Erythroblast (primary cell): ENCODE results near the gene PIEZO2.
"Not testable (repeated sequence)": the region's sequence is repeated elsewhere in the genome, so short reads cannot be mapped to it uniquely, and the experiment has no call there.

Experiments
- DNase-seq, 2 experiments: peaks; one replicate each; lab custom pipeline; 2025; lab: John Stamatoyannopoulos, UW
- GATA1 ChIP-seq: IDR thresholded peaks from 2 replicates; pipeline ENCODE4 v1.6.1; 2011; ENCODE audit warnings: low read depth, mild to moderate bottlenecking, control low read depth, low read length, moderate library complexity
- POLR2A ChIP-seq: IDR thresholded peaks from 2 replicates; pipeline ENCODE4 v1.6.1; 2011; ENCODE audit warnings: mild to moderate bottlenecking, low read length

PIEZO2 gene

DNA sequence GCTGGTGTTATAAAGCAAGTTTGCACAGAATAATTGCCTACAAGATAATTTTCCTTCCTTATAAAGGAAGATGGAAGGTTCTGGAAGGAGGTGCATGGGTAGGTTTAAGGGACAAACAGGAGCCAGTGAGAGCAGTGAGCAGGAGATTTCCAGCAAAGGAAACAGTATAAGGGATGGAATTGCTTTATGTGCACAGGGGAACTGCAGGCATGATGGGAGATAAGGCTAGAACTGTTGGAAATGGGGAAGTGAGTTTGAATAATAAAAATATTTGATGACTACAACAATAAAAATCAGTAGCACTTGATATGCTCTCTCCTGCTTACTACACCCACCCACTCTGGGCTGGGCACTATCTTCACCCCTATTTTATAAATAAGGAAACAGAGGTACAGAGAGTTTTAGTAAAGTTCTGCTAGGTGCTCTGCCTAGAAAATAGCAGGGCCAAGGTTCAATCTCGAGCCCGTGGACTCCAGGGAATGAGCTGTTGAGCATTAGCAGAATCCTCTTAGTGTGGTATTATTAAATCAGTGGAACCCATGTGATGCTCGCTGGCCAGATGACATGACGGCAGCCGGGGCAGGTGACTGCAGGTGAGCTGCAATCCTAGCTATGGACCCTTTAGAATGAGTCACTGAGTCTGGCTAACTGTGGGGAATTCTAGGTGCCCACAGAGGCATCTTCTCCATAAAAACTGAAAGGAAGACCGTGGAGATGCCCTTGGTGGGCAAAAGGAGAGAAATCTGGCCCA lies 302.5 kb downstream of the PIEZO2 start:
- DNase-seq = no peak
- no peak for TF ChIP-seq GATA1

DNA sequence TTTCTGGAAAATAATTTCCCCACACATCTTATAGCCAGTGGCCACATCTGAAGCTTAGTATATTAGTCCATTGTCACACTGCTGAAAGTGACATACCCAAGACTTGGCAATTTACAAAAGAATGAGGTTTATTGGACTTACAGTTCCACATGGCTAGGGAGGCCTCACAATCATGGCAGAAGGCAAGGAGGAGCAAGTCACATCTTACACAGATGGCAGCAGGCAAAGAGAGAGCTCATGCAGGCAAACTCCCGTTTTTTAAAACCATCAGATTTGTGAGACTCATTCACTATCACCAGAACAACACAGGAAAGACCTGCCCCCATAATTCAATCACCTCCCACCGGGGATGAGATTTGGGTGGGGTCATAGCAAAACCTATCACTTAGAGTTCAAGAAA lies 303.3 kb downstream of the PIEZO2 start:
- not testable (repeated sequence) for DNase-seq

DNA sequence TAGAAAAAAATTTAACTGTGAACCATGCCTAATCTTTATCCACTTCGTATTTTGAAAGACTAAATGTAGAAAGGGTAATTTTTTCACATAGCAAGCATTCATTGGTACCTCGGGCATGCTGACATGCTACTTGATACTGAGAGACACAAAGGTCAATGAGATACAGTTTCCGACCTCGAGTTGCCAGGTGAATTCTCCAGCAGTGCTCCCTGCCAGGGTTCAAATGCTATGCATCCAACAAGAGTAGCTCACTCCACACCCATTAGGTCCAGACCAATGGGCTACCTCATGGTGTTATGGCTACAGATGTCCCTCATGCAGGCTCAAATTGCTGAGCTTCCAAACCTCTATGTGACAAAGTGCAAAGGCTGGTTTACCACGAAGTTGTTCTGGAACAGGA lies 305.8 kb downstream of the PIEZO2 start:
- TF ChIP-seq POLR2A = no peak
- no peak for TF ChIP-seq GATA1
- DNase-seq = no peak

DNA sequence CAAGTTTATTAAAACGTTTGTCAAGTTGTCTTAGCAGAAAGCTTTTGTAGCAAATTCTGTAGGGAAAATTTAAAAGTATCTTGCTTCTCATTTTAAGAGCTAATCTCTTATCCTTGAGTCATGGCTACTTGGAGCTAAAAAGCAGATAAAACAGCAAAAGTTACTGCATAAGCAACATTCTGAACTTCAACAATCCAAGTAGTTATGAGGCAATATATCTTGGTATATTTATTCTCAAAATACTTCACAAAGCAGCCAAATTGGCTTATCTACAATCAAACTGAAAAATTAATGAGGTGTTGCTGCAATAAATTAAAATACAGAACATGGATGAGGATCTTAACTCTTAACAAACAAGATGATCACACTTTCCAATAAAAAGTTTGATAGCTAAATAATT lies 306.5 kb downstream of the PIEZO2 start:
- DNase-seq = no peak

DNA sequence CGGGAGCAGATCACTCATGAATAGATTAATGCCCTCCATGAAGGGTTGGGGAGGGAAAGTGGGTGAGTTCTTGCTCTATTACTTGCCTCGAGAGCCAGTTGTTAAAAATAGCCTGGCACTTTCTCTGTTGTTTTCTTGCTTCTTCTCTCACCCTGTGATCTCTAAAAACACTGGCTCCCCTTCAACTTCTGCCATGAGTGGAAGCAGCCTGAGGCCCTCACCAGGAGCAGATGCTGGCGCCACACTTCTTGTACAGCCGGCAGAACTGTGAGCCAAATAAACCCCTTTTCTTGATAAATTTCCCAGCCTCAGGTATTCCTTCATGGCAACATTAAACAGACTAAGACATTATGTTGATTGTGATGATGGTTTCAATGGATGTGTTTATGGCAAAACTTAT lies 307.0 kb downstream of the PIEZO2 start:
- no peak for TF ChIP-seq POLR2A
- TF ChIP-seq GATA1 = no peak
- no peak for DNase-seq

More for the DNA sequence above, 306.5 kb downstream of the PIEZO2 start:
- no peak for TF ChIP-seq POLR2A
- no peak for TF ChIP-seq GATA1

DNA sequence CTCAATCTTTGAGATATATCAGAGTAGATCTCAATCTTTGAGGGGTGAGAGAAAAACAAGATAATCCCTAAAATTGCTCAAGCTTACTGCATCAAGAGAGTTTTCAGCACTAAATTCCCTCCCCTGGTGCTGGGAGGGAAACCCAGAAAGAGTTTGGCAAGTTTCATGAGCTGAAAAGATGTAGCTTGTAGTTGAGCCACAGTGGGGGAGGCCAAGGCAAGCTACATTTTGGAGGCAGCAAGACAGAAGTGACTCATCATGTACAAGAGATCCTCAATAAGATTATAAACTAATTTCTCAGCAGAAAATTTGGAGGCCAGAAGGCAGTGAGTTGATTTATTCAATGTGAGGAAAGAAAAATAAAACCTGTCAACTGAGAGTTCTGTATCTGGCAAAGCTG lies 308.2 kb downstream of the PIEZO2 start:
- peak; percentile 8 to 25 for DNase-seq
- no peak for TF ChIP-seq POLR2A
- no peak for TF ChIP-seq GATA1

DNA sequence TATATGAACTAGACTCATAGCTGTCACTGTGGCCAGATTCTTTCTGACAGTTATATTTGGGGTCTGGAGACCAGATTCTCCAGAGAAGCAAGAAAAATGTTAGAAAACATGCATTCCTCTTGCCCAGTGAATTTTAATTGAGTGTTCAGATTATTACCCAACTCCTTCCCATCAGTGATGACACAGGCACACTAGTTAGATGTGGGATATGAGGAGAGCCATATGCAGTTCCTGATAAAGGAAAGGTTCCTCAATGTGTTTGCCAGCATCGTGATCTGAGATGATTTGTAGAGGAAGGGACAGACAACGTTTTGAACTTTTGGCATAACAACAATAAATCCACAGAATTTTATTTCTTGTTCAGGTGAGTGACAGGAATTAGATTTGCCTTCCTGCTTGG lies 308.6 kb downstream of the PIEZO2 start:
- DNase-seq = peak; percentile 25 to 45
- TF ChIP-seq POLR2A = no peak

DNA sequence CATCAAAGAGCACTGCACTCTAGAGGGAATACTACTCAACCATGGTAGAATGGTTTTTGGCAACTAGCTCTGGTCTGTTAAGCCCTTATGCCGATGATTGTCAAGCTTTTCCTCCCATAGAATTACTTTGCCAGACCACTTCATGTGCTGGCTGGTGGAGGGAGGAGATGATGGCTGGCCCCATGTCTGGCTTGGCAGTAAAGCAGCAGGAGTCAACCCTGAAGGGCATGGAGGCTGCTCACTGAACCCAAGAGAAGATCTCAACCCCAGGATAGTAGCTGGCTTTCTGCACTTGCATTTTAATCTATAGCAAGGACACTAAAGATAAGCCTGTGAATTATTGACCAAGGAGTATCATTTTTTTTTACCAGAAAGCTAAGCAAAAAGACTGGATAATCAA lies 309.9 kb downstream of the PIEZO2 start:
- TF ChIP-seq GATA1 (no peak), POLR2A (no peak)
- DNase-seq = no peak

DNA sequence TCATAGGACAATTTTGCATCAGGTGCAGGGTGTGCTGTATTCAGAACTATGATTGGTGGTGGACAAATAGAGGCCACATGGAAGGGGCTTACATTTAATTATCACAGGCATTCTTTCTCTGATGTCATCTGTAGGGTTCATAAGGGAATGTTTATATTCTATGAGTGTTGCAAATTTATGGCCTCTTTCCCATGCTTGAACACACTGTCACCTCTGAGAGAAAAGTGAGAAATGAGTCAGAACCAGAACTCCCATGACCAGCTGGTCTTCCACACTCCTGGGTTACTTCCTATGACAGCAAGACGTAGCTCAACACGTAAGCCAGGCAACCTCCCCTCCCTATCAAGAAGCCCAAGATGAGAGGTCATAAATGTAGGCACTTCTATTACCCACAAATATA lies 310.8 kb downstream of the PIEZO2 start:
- no peak for DNase-seq
- TF ChIP-seq POLR2A = no peak
- no peak for TF ChIP-seq GATA1

DNA sequence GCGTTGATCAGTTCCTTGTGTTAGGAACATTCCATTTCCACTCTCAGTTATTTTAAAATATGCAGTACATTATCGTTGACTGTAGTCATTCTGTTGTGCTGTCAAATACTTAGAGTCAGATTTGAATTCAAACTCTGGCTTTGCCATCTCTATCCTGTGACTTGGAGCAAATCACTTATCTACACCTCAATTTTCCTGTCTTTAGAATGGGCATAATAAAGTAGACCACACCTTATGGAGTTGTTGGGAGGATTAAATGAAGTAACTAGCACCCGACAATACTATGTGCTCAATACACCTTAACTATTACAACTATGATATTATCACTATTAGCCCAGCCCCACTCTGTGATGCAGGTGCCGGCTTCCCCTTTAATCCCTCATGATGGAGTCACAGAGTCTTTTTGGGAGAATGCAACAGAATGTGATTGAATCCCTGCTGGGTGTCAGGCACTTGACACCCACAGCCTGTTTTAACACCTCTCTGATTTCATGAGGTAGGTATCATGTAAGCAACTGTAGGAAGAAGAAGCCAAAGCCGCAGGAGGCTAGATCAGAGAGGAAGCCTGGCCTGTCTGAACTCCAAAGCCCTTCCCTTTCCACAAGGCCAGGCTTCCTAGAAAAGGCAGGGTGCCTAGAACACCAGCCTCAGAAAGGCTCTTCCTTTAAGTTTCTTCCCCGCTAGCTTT lies 315.1 kb downstream of the PIEZO2 start:
- DNase-seq = no peak
- TF ChIP-seq GATA1 (no peak), POLR2A (no peak)

DNA sequence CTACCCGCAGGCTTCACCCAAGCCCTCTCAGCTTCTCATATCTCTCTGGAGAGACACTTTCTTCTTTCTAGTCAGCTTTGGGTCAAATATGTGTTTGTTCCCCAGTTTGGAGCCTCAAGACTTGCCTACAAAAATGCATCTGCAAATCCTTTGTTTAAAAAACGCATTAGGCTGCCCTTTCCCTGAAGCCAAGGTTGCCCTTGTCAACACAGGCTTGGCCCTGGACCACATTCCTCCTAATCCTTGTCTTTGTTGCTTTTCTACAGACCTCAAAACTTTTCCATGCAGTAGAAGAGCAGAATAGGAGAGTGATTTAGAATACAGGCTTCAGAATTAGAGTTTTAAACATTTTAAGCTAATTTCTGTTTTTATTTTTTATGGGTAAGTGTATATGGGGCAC lies 315.7 kb downstream of the PIEZO2 start:
- DNase-seq = no peak
- no peak for TF ChIP-seq POLR2A
- TF ChIP-seq GATA1 = no peak

DNA sequence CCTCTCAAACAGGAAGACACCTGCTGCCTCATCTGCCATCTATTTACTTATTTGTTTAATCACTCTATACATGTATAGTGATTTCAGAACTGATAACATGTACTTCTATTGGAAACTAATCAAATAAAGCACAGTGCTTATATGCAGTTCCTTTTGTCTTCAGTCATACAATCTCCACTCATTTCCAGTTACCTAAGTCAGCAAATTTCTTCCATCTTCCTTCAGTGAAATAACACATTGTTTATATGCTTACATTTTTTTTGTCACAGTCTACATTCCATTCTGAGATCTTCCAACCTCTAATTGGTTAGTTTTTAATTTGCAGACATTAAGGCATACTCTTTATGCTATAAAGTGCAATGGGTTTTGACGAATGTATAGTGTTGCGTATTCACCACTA lies 323.0 kb downstream of the PIEZO2 start:
- TF ChIP-seq GATA1 = no peak
- TF ChIP-seq POLR2A = no peak
- DNase-seq = no peak

DNA sequence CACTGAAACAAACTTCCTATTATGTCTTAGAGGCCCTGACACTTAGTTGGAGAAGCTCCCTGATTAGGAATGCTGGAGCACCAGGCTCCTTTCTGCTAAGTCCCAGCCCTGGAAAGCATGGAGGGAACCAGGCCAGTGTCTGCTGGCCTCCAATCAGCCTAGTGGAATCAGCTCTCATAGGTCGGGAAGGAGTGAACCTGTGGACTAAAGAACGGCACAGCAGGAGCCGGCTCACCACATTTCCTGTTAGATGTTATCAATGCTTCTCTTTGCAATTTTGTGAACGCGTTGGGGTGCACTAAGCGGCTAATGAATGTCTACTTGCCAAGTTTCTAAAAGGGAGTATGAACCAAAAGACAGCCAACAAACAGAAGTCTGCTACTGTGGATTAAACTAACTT lies 326.9 kb downstream of the PIEZO2 start:
- no peak for TF ChIP-seq GATA1
- TF ChIP-seq POLR2A = no peak
- no peak for DNase-seq

DNA sequence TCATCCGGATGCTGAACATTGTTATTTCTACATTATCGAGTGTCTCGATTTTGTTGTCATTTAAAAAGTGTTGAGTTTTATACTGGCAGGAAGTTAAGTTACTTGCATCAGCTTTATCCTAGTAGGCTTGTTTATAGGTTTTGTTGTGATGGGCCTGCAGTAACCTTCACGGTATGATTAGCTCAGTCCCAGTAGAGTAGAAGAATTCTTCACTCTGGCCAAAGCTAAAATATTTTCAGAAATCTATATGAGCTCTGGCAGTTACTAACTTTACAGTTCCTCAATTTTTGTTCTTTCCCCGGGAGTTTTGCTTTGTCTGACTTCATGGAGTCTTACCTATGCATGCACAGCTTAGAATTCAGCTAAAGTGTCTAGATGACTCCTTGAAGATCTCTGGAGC lies 328.7 kb downstream of the PIEZO2 start:
- DNase-seq = no peak
- TF ChIP-seq GATA1 = no peak
- no peak for TF ChIP-seq POLR2A

DNA sequence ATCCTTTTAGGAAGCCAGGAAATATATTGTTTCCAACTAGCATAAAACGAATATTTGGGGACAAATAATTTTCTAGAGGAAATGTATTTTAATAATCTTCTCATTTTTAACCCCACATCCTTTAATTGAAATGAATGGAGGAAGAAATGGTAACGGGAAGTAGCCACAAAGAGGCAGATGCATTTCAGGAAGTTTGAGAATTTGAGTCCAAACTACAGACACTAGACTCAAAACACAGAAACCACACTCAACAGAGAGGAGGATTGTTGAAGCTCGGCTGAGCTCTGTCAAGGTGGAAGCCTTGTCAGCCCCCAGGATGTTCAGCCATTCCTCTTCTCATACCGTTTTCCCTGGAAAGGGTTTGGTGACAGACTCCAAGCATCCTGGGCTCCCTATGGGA lies 335.0 kb downstream of the PIEZO2 start:
- TF ChIP-seq POLR2A (no peak), GATA1 (no peak)
- DNase-seq = no peak
